Fibroblast of peridontal ligament (primary cell): Measurements from ENCODE around the gene IER2.
"Not testable (repeated sequence)": the region's sequence is repeated elsewhere in the genome, so short reads cannot be mapped to it uniquely, and the experiment has no call there.

Experiments used
- DNase-seq: peaks from one replicate; pipeline ENCODE4 v3.0.0-alpha.2; 2010; ENCODE audit errors: extremely low read depth

The IER2 gene

GRCh38 chr19:13198634-13199033 lies 48.4 kb downstream of the IER2 start:
- DNase-seq, result no peak

DNA sequence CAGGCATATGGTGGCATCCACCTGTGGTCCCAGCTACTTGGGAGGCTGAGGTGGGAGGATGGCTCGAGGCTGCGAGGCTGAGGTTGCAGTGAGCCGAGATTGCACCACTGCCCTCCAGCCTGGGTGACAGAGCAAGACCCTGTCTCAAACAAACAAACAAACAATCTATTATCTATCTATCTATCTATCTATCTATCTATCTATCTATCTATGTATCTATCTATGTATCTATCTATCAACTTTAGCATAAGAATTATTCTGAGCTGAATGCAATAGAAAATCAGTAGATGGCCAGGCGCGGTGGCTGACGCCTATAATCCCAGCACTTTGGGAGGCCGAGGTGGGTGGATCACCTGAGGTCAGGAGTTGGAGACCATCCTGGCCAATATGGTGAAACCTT lies 51.9 kb downstream of the IER2 start:
- not testable (repeated sequence) for DNase-seq
